Mesendoderm (in vitro differentiated cells): Measurements from ENCODE around the gene GCAT.

ENCODE experiments used
- DNase-seq: peaks from one replicate; pipeline ENCODE4 v3.0.0; 2013
- H2AK5ac ChIP-seq: 2 replicates; pipeline ENCODE4 v1.6.1; 2013; ENCODE audit warnings: low read length, inconsistent platforms
- H2BK120ac ChIP-seq: 2 replicates; pipeline ENCODE4 v1.6.1; 2013; ENCODE audit warnings: low read depth, mild to moderate bottlenecking, low read length, moderate library complexity, mixed read lengths
- H2BK15ac ChIP-seq: replicated peaks from 2 replicates; pipeline ENCODE4 v1.6.1; 2013; ENCODE audit warnings: low read depth, mild to moderate bottlenecking, moderate library complexity
- H2BK5ac ChIP-seq: 2 replicates; pipeline ENCODE4 v1.6.1; 2013; ENCODE audit warnings: low read length, inconsistent platforms
- H3K18ac ChIP-seq: 2 replicates; pipeline ENCODE4 v1.6.1; 2013; ENCODE audit warnings: mild to moderate bottlenecking, low read length, mixed read lengths
- H3K23ac ChIP-seq: one replicate; pipeline ENCODE4 v1.6.1; 2013; ENCODE audit warnings: low read length
- H3K27ac ChIP-seq: 2 replicates; pipeline ENCODE4 v1.5.1; 2013; ENCODE audit warnings: low read depth, mild to moderate bottlenecking, inconsistent platforms, low read length, moderate library complexity
- H3K27me3 ChIP-seq: 2 replicates; pipeline ENCODE4 v1.6.1; 2013; ENCODE audit warnings: low read length, control low read depth, mild to moderate bottlenecking, inconsistent platforms; ENCODE audit not compliant: insufficient read depth, poor library complexity
- H3K36me3 ChIP-seq: 2 replicates; pipeline ENCODE4 v1.6.1; 2013; ENCODE audit warnings: low read length, inconsistent platforms; ENCODE audit not compliant: control insufficient read depth, insufficient read depth
- H3K4ac ChIP-seq: one replicate; pipeline ENCODE4 v1.6.1; 2013; ENCODE audit warnings: low read depth, mild to moderate bottlenecking, low read length, moderate library complexity
- H3K4me1 ChIP-seq: 2 replicates; pipeline ENCODE4 v1.6.1; 2013; ENCODE audit warnings: low read depth, low read length, inconsistent platforms; ENCODE audit not compliant: control insufficient read depth
- H3K4me2 ChIP-seq: 2 replicates; pipeline ENCODE4 v1.6.1; 2013; ENCODE audit warnings: low read length
- H3K4me3 ChIP-seq: 2 replicates; pipeline ENCODE4 v1.5.1; 2013; ENCODE audit warnings: mild to moderate bottlenecking, low read length
- H3K56ac ChIP-seq: one replicate; pipeline ENCODE4 v1.6.1; 2013; ENCODE audit warnings: low read length
- H3K79me1 ChIP-seq: 2 replicates; pipeline ENCODE4 v1.6.1; 2013; ENCODE audit warnings: low read length, inconsistent platforms
- H3K79me2 ChIP-seq: 2 replicates; pipeline ENCODE4 v1.6.1; 2013; ENCODE audit warnings: mild to moderate bottlenecking, low read length; ENCODE audit not compliant: control insufficient read depth, insufficient read depth
- H3K9ac ChIP-seq: 2 replicates; pipeline ENCODE4 v1.6.1; 2013; ENCODE audit warnings: low read length, inconsistent platforms
- H4K5ac ChIP-seq: one replicate; pipeline ENCODE4 v1.6.1; 2013; ENCODE audit warnings: low read length
- H4K8ac ChIP-seq: one replicate; pipeline ENCODE4 v1.6.1; 2013; ENCODE audit warnings: low read depth, mild to moderate bottlenecking, control low read depth, low read length, moderate library complexity
- WGBS: extraction: QIAGEN DNeasy Blood & Tissue Kit; methylation state at CpG from one replicate; pipeline ENCODE4 v1.1.7; 2013; ENCODE audit warnings: low lambda C conversion rate, missing lambda C conversion rate; ENCODE audit not compliant: insufficient coverage; ENCODE audit errors: extremely low coverage; 5-methylcytosine and 5-hydroxymethylcytosine counted together

The GCAT gene

DNA sequence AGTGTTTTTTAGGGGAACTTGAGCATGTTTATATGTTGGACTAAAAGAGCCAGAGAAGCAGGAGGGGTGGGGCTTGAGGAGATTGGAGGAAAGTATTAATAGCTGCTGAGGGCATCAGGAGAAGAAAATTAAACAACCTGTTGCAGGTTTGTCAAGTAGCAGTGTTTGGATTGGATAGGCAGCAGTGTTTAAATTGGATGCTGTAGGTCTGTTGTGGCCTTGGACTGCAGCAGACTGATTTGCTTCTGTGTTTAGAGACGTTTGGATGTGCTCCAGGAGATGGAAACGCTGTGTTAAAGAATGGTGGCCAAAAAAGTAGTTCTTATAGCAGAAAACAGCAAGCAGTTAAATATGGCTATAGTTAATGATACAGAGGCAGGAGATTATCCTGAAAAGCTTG lies 47.2 kb downstream of the GCAT start:
- Histone ChIP-seq H3K18ac (no peak overlapping the region), H3K9ac (no peak overlapping the region), H3K4me3 (no peak overlapping the region), H2BK15ac (no peak overlapping the region), H3K56ac (no peak overlapping the region), H3K79me1 (peaks cover 29% of the 10 kb centered on the region), H3K23ac (no peak overlapping the region), H3K36me3 (peaks cover 26% of the 10 kb centered on the region), H3K79me2 (peaks cover 28% of the 10 kb centered on the region), H4K8ac (no peak overlapping the region), H2AK5ac (no peak overlapping the region), H3K4me2 (no peak overlapping the region), H4K5ac (no peak overlapping the region), H2BK5ac (no peak overlapping the region), H3K4ac (no peak overlapping the region), H3K4me1 (no peaks in the 10 kb centered on the region), H3K27me3 (no peaks in the 10 kb centered on the region), H2BK120ac (no peak overlapping the region), H3K27ac (no peak overlapping the region)
- DNase-seq: no peak
- whole genome bisulfite sequencing: no CpG with 5 or more reads among the region's 2 CpGs

DNA sequence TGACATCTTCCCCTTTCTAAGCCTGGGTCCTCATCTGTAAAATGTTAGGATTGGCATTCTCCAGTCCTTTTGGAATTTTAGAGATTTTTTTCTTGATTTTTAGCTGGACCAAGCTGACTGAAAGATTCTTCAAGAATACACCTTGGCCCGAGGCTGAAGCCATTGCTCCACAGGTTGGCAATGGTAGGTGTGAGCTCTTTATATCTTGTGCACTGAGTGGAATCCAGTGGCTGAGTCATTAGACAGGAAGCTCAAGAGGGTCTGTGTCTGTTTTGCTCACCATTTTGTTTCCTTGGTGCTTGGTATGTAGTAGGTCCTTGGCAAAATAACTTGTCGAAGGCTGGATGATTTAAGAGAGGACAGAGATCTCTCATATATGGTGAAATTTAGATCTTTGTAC lies 47.7 kb downstream of the GCAT start:
- no CpG with 5 or more reads among the region's 2 CpGs for WGBS
- Histone ChIP-seq H3K4me2 (no peak overlapping the region), H3K9ac (no peak overlapping the region), H4K5ac (no peak overlapping the region), H2BK5ac (no peak overlapping the region), H3K18ac (no peak overlapping the region), H3K79me2 (peaks cover 23% of the 10 kb centered on the region), H3K4ac (no peak overlapping the region), H3K23ac (no peak overlapping the region), H3K27ac (no peak overlapping the region), H2BK15ac (no peak overlapping the region), H2AK5ac (no peak overlapping the region), H3K4me1 (no peaks in the 10 kb centered on the region), H2BK120ac (no peak overlapping the region), H3K27me3 (no peaks in the 10 kb centered on the region), H3K36me3 (peaks cover 26% of the 10 kb centered on the region), H4K8ac (no peak overlapping the region), H3K56ac (no peak overlapping the region), H3K79me1 (peaks cover 28% of the 10 kb centered on the region), H3K4me3 (no peak overlapping the region)
- no peak for DNase-seq

DNA sequence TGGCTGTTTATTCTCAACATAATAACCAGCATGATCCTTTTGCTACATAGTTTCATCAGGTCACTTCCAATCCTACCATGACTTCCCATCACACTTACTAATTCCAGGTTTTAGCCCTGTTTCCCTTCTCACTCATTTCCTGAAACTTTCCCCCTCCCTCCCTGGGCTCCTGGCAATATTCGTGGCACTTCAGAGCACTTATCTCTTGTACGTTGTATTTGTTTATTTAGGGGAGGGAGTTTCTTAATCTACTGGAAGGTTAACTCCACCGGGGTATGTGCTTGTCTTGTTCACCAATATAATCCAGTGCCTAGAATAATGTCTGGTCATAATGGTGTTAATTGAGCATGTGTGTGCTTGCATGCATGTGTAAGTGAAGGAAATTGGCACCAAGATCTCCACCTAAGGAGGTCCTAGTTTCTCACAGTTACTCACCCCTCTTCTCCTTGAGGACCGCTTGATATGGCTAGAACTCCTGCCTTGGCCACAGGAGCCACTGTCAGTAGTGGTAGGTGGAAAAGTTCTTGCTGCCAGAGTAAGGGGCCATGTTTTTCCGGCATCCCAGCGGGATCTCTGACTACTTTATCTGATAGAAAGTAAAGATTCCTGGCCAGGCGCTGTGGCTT lies 53.2 kb downstream of the GCAT start:
- H3K4me1 ChIP-seq: no peaks in the 10 kb centered on the region
- H3K36me3 ChIP-seq: peaks cover 30% of the 10 kb centered on the region
- H3K27me3 ChIP-seq: no peaks in the 10 kb centered on the region
- DNase-seq: no peak
- H4K8ac ChIP-seq: no peak overlapping the region
- H2BK5ac ChIP-seq: no peak overlapping the region
- no peak overlapping the region for H3K18ac ChIP-seq
- H3K56ac ChIP-seq: no peak overlapping the region
- H3K4ac ChIP-seq: no peak overlapping the region
- no peak overlapping the region for H2BK120ac ChIP-seq
- H3K79me1 ChIP-seq: peaks cover 8% of the 10 kb centered on the region
- H3K9ac ChIP-seq: no peak overlapping the region
- H2AK5ac ChIP-seq: no peak overlapping the region
- H3K27ac ChIP-seq: no peak overlapping the region
- H3K4me2 ChIP-seq: no peak overlapping the region
- no CpG with 5 or more reads among the region's 7 CpGs for WGBS
- H3K79me2 ChIP-seq: no peaks in the 10 kb centered on the region
- no peak overlapping the region for H2BK15ac ChIP-seq
- no peak overlapping the region for H4K5ac ChIP-seq
- no peak overlapping the region for H3K23ac ChIP-seq
- no peak overlapping the region for H3K4me3 ChIP-seq

DNA sequence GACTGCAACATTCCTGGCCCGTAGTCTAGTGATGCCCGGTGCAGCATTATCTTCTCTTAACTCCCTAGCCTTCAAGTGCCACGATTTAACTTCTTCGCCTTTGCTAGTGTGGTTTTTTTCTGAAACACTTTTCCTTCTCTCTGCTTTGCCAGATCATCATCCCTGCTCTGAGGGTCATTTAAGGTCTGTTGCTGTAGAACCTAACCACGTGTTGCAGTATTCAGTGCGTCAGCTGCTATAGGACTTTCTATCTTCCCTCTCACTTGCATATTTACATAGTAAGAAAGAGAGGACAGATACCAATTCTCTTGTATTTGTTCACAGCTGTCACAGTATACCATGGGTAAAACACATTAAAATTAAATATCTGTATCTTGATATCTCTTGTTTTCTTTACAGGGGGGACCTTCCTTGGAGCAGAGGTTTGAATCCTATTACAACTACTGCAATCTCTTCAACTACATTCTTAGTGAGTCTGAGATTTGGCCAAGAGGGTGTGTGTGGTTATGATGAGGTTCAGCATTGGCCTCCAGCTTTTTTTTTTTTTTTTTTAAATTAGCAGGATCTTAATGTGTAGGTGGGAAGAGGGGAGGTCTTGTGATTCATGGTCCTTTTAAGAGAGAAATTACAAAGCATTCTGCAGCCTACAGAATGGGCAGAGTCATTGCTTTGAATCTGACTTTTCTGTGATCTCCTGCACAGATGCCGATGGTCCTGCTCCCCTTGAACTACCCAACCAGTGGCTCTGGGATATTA lies 55.0 kb downstream of the GCAT start:
- H2BK15ac ChIP-seq: no peak overlapping the region
- no peak overlapping the region for H4K5ac ChIP-seq
- no peaks in the 10 kb centered on the region for H3K4me1 ChIP-seq
- no peak for DNase-seq
- H3K79me2 ChIP-seq: no peaks in the 10 kb centered on the region
- peaks cover 8% of the 10 kb centered on the region for H3K79me1 ChIP-seq
- no peak overlapping the region for H3K56ac ChIP-seq
- no peak overlapping the region for H2BK120ac ChIP-seq
- no peak overlapping the region for H3K9ac ChIP-seq
- no peak overlapping the region for H3K23ac ChIP-seq
- no peak overlapping the region for H2AK5ac ChIP-seq
- H2BK5ac ChIP-seq: no peak overlapping the region
- no peak overlapping the region for H3K4me3 ChIP-seq
- WGBS: no CpG with 5 or more reads among the region's 7 CpGs
- H3K4me2 ChIP-seq: no peak overlapping the region
- H3K36me3 ChIP-seq: peaks cover 33% of the 10 kb centered on the region
- no peaks in the 10 kb centered on the region for H3K27me3 ChIP-seq
- no peak overlapping the region for H3K4ac ChIP-seq
- no peak overlapping the region for H3K27ac ChIP-seq
- no peak overlapping the region for H3K18ac ChIP-seq
- H4K8ac ChIP-seq: no peak overlapping the region

DNA sequence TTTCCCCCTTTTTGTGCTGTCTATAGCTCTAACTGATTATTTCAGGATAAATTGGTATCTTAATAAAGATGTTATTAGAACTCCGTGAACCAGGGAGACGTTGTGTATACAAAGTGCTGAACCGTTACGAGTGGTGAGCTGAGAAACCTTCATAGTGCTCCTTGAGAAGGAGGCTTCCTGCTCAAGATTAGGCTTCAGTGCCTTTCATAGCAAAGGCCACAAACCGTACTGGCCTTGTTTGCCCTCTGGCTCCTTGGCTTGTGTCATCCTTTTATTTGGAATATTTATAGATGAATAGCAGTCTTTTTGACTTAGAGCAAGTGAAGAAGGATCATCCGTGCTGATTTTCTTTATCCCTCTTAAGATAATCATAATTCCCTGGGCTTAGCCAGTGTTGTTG lies 57.8 kb downstream of the GCAT start:
- no peaks in the 10 kb centered on the region for H3K4me1 ChIP-seq
- no CpG with 5 or more reads among the region's 6 CpGs for WGBS
- H3K9ac ChIP-seq: no peak overlapping the region
- H3K27me3 ChIP-seq: no peaks in the 10 kb centered on the region
- no peak overlapping the region for H3K4me2 ChIP-seq
- peaks cover 38% of the 10 kb centered on the region for H3K36me3 ChIP-seq
- H2BK5ac ChIP-seq: no peak overlapping the region
- no peak overlapping the region for H3K56ac ChIP-seq
- H3K27ac ChIP-seq: no peak overlapping the region
- no peak for DNase-seq
- no peak overlapping the region for H3K23ac ChIP-seq
- H3K4me3 ChIP-seq: no peak overlapping the region
- peaks cover 7% of the 10 kb centered on the region for H3K79me1 ChIP-seq
- no peak overlapping the region for H3K4ac ChIP-seq
- no peak overlapping the region for H2BK15ac ChIP-seq
- no peak overlapping the region for H2AK5ac ChIP-seq
- no peaks in the 10 kb centered on the region for H3K79me2 ChIP-seq
- no peak overlapping the region for H4K8ac ChIP-seq
- H3K18ac ChIP-seq: no peak overlapping the region
- no peak overlapping the region for H4K5ac ChIP-seq
- H2BK120ac ChIP-seq: no peak overlapping the region
